NCI-H2171 treated with DMSO at 0.1 percent for 48 hours (cell line): ENCODE data around the gene PPP1R10.

ENCODE experiments used
- DNase-seq: peaks from one replicate; lab custom pipeline; 2025; lab: John Stamatoyannopoulos, UW

PPP1R10 gene

DNA sequence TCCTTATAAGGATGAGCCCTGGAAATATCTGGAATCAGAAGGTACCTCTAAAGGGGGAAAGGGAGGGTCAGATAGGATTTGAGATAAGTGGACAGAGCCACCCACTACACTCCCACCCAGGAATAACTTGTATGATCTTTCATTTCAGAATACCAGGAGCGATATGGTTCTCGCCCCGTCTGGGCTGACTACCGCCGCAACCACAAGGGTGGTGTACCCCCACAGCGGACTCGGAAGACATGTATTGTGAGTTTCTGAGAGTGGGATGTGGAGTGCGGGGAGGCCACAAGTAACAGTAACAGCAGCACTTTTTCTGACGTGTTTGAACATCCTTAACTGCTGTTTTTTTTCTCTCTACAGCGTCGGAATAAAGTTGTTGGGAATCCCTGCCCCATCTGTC is 2.5 kb upstream of the PPP1R10 start:
- DNase-seq = no peak

DNA sequence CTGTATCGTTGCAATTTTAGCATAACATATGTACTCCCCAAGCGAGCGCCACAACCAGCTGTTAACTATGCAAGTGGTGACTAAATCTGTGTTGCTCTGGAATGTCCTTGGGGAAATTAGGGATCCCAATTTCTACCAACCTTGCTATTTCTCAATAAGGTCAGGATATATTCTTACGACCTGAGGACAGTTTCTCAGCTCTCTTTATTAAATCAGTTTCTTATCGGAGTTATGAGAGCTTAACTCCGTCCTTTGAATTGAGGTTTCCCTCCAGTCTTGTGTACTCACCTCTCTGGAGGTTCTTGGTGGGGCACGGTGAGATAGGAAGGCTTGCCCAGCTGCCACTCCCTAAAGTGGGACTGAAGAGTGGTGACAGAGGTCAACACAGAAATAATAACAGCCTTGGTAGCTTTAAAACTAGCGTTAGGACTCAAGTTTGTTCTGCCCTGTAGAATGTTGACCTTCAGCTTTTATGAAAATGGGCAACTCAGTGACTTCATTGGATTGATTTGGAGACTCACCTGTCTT is 1.3 kb upstream of the PPP1R10 start:
- DNase-seq = peak; percentile 48

DNA sequence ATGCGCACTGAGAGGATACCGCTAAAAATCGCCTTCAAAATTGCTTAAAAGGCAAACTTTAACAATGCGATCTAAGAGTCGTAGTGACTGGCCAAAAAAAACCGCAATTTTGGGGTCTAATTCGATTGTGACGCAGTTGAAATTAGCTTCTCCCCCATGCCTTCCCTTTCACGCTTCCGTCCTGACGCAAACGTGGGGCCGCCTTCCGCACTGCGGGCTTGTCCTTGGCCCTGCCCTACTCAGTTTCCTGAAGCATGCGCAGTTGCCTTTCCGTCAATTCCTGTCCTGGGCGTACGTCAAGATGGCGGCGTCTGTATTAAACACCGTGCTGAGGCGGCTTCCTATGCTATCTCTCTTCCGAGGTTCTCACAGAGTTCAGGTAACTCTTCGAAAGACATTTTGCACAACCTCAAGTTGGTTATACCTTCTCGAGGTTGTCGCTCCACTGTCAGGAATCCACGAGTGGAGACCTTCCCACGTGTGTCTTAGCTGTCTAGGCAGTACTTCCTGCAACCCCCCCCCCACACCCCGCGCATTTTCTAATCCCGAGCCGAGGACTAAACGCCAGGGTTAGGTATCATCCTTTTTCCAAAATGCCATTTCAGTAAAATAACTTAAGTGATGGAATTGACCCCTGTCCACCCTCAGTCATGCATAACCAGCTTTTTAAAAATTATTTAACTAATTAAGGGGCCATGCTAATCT is 674 bp upstream of the PPP1R10 start, which contains the start of gene MRPS18B:
Gene MRPS18B (plus strand): TSS at position 276 of the 705 bp plus-strand sequence. CDS start 26 bp downstream, at position 302.
- DNase-seq = peak; percentile 99

DNA sequence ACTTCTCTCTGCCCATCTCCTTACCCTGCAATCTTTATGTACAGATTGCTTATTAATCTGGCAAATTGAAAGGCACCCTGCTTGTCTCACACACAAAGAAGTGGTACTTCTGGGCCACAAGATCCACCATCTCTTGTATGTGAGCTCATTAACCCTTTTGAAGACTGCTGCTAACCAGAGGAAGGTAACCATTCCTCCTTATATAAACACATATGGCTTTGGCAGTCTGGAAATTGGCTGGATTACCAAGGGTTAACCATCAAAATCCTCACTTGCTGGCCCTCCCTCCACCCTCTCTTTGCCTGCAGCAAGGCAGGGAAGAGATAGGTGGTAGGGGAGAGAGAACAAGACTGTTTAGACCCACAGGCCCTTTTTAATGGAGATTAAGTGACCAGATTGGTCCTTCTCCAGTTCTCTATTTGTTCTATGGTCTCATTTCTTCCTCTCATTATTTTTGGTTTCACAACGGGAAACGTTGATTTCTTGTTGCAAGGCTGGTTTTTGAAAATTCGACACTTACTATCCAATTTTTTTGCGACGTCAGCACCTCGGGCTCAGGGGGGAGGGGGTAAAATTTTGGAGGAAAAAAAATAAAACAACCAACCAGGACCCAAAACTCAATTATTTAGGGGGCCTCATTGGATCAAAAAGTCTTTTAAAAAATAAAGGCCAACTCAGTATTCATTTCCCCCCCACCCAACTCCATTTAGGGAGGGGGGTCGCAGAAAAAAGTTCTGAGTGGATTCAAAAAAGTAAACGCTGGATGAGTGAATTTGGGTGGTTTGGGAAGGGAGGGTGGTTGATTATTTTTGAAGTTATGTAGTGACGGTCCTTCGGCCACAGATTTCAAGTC is 859 bp downstream of the PPP1R10 start:
- DNase-seq = peak; percentile 68

DNA sequence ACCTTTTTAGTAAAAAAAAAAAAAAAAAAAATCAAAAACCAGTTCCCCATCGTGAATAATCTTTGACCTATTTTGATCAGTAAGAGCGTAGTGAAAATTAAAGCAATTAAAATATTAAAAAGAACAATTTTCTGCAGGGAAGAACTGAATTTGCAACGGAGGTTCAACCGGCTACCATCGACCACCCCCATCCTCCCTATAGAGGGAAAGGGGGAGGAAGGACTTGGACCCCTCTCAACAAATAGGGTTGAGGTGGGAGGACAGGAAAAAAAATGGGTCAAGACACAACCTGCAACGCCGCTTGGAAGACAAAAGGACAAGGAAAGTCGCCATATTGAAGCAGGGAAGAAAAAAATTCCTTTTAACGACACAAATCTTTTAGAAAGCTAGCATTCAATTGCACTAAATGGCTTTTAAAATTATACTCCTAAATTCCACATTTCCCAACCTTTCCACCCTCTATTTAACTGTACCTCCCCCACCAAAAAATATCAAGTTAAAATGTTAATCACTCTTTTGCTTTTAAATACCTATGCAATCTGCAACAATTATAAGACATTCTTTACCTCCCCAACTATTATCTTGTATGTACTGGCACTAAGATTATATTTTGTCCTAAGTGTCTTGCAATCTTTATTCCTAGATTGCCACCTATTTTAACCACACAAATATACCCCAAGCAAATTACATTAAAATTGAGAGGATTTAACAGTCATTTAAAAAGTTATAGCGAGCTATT is 1.7 kb downstream of the PPP1R10 start:
- peak; percentile 94 for DNase-seq

DNA sequence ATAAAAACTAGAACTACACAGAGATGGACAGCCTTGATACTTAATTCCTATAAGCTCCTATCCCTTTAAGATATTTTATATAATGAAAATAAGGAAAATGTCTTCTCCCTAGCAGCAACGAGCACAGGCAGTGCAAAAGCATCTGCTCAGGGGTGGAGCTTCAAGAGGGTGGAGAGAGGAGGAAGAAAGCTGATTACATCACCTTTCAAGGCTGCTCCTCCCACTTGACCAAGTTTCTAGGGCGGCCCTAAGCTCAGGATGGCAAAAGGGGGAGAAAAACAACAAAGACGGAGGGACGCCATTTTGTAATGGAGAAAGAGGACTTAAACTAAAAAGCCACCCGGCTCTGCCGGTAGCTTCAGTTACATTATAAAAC is 2.2 kb downstream of the PPP1R10 start:
- peak; percentile 99 for DNase-seq

DNA sequence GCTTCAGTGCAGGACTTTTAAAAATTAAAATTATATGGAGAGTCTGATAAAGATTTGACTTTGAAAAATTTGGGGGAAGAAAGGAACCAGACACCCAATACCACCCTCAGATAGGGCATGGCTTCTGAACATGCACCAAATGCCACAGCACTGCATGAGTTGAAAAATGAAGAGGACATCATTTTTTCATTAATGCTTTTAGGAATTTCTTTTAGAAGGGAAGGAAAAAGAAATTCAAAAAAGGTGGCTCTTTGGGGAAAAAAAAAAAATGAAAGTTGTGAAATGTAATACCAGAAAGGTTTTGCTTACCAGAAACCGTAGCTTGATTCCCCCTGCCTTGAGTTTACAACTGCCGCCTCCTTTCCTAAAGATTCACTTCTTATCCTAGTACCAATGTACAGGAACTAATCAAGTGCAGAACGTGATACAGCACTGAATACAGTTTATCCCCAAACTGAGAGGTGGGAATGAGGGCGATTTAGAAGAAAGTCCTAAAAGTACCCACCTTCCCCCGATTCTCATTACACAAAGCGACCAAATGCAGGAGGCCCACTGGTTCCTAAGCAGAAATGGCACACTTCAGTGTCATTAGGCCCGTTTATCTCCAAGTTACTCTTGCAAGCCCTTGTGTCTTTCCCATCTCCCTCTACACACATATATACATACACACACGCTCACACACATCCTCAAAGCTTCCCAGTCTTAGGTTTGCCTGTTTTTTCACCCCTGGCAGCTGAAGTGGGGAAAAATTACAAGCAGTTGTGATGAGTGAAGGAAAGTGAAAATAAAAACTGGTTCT is 2.8 kb downstream of the PPP1R10 start:
- no peak for DNase-seq

DNA sequence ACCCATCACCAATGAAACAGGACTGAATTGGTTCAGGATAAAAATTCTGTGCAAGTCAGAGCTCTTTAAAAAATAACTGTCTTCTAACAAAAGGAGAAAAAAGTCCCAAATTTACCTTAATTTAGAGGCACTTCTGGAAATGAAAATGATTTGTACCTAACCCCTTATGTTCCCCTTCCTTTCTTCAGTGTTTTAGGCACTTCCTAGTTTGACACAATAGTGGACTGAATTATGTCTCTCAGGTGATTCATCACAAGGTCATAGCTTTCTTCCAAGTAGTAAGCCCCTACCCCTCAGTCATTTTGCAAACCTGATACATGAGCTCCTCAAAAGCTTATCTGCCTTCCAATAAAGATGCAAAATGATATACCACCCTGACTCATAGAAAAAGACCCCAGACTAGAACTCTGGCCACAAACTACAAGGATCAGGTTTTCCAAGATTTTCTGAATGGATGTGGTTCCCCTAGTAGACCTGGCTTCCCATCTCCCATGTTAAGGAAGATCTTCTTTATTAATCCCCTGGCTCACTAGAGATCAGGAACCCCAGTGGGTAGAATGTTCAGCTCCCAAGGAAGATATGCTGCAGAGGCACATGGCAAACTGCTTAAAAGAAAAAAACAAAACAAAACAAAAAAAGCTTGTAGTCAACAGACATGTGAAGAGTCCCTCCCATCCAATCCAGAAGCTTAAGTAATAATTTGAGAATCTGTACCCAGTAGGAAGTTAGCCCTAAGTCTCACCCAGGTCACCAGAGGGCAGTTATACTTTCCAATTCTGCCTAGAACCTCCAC is 3.6 kb downstream of the PPP1R10 start:
- no peak for DNase-seq

DNA sequence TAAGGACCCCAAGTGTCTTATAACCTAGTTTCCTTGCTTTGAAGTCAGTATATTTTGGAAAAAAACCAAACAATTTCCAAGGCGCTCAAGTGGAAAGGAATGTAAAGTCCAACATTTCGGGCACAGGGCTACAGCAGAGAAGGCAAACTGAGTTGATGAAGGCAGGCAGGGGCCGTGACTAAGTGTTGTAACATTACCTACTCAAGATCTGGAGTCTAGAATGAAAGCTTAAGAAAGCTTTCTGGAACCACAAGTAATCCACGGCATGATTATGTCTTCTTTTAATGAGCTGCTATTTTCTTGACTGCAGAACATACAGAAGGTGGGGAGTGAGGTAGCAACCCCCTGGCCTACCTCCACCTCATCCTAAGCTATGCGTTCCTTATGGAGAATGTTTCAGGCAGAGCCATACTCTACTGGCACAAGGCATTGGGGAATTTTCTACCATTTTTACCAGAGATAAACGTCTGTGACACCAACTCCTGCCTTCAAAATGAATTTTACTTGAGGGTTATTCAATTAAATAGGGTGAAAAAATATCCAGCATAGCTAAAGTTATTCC is 4.3 kb downstream of the PPP1R10 start:
- DNase-seq = no peak

DNA sequence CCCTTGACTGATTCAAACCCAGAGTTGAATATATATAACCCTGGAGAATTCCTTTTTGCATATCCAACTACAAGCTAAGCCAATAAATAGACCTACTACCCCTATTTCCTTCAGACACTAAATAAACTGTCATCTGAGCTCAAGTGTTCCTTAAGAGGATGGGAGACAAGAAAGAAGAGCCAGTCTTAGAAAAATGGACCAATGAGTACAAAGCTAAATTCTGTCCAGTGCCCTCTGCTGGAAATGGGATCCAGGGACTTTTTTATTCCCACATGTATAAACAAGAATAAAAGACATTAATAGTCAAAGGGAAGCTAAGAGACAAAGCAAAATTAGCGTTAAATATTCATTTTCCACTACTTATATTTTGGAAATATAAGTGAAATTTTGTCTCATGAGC is 4.8 kb downstream of the PPP1R10 start:
- peak; percentile 31 for DNase-seq

DNA sequence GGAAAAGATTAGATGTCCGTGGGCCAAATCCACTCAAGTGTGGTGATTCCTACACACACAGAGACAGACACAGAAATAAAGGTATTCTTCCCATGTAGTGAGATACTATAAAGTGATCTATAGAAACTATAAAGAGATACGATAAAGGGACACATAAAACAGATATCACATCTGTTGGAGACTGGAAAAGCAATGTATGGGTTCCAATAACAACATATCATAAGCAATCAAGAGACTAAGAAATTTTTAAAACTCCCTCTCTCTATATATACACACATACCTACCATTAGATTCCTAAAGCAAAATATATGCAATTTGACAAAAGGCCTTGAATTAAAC is 5.2 kb downstream of the PPP1R10 start:
- no peak for DNase-seq

DNA sequence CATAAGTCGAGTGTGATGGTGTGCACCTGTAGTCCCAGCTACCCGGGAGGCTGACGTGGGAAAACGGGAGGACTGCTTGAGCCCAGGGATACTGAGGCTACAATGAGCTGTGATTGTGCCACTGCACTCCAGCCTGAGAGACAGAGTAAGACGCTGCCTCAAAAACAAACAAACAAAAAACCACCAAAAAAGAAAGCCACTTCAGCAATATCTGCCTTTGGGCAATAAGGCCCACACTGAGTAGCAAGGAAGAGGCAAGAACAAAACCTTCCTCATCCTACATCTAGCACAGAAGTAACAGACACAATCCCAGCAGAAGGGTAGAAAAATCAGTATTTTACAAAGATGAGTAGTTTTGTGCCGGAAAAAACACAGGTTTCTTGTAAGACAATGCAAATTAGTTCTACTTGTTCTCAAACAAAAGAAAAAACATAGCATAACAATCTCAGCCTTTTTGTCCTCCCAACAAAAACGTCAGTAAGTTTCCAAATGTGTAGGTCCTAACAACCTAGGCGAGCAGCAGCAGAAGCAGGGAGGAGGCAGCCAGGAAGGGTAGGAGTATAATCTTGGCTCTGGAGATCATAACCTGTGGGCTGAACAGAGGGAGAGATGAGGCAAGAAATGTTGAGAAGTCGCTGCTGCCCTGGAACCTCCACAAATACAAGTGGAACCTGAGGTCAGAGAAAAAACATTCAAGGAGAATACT is 5.7 kb downstream of the PPP1R10 start:
- no peak for DNase-seq

DNA sequence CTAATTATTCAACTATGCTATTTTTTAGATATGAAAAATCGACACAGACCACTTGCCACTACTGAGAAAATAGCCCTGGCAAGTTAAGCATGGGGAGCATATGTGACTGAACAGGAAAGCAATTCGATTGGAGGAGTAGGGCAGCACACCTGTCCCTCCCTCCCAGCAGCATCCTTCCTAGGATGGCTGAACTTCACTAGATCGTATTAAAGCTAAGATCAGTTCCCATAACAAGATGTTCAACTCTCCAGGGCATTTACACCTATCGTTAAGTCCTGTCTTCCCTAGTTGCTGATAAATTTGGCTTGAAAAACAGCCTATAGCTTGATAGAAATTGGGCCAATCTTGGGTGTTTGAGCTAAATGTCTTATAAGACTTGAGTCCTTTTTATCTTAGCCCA is 7.0 kb downstream of the PPP1R10 start:
- DNase-seq = no peak

DNA sequence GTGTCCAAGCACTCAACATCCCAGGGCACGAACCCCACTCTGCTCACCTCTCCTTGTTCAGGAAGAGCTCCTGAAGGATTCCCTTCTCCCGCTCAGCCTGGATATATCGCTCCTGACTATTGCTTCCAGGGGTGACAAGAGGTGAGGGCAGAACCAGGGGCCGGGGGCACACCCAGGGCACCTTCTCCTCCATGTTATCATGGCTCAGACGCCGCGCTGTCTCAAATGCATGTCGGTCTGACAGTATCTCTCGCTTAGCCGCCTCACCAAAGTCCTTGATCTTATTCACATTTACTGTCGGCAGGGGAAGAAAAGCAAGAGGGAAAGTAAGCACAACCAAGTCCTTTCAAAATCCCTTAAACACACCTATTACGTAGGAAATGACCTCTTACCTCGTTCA is 13.1 kb downstream of the PPP1R10 start:
- DNase-seq = no peak

DNA sequence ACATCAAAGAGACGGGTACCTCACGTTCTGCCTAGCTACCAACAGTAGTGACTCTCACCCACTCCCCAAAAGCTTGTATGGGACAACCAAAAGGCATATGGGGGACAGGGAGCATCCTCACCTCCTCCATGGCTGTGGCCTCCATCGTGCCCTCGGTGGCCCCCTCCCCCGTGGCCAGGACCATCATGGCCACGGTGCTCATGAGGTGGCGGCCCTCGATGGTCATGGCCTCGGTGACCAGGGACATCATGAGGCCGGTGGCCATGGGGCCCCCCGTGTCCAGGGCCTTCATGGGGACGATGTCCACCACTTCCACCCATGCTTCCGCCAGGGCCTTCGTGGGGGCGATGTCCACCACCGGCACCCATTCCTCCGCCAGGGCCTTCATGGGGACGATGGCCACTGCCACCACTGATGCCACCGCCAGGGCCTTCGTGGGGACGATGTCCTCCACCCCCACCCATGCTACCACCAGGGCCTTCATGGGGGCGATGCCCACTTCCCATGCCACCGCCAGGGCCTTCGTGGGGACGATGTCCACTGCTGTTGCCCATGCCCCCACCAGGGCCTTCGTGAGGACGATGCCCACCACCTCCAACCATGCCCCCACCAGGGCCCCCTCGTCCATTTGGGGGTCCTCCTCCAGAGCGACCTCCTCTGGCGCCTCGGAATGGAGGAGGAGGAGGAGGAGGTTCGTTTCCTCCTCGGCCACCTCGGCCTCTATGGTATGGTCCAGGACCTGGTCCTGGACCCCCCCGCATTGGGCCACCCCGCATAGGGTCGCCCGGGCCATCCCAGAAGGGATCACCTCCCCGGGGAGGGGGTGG is 15.0 kb downstream of the PPP1R10 start:
- no peak for DNase-seq

DNA sequence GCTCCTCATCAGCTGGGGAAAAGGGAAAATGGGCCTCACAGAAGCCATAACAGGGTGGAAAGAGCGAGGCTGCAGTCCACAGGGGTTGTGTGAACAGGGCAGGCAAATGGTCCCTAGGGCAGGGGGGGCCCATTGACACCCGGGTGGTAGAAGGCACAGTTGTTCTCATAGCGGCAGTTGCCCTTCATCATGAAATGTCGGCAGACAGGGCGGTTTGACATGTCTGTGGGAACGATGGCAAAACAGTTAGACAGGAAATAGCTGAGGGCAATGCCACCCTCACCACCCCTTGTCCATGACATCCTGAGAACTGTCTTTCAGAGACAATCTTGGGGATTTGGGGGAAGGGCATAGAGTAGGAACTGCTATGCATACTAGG is 15.6 kb downstream of the PPP1R10 start:
- no peak for DNase-seq

DNA sequence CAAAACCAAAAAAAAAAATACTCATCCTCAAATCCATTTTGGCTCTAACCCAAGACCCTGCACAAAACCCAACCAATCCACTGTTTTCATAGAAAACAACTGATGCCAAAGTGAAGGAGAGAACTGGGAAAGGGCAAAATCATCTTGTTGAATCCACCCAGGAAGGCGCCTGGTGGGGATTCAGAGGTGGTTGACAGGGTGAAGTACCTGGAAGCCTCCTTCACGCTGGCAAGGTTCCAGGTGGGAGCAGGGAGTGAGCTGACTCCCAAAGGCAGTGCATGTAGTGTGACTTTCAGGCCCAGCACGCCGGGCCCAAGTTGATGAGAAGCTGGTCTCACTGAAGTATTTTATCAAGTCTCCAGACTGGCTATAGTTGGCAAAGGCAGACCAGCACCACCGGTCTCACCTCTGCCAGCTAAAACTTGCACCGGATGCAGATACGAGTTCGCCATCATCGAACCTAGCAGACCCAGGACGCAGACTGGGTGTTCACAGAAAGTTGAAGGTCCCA is 16.5 kb downstream of the PPP1R10 start:
- no peak for DNase-seq

DNA sequence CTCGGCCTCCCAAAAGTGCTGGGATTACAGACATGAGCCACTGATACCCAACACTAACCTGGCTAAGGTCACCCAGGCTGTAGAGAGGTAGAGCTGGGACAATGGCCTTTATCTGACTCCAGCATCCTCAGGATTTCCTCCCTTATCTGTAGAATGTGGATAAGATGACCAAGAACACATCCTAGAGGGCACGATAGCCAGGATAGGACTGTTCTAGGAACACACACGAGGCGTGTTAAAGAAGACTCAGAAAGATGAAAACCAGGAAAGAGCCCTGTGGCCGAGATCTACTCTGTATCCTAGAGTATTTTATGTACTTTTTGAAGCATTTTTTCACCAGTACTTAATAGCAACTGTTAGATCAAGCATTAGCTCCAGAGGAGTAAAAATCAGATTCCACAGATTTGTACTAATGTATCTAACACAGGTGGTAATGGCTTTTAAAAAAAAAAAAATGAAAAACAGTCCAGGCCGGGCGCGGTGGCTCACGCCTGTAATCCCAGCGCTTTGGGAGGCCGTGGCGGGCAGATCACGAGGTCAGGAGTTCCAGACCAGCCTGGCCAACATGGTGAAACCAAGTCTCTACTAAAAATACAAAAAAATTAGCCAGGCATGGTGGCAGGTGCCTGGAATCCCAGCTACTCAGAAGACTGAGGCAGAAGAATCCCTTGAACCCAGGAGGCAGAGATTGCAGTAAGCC is 17.3 kb downstream of the PPP1R10 start:
- no peak for DNase-seq
